SK-N-SH treated with all-trans-retinoic acid at 6 μM for 48 hours (cell line): ENCODE measurements around the gene TMEM222.

ENCODE experiments used
- ATAC-seq: fragments of 200-7000 bp; cut with Tn5 transposase; 3 replicates; pipeline ENCODE4 v1.9.1; 2020; ENCODE audit warnings: mild to moderate bottlenecking, moderate library complexity
- ARNTL ChIP-seq: fragments of 450-650 bp; formaldehyde crosslinking; IDR thresholded peaks from 2 replicates; pipeline ENCODE4 v1.5.0; 2020; ENCODE audit warnings: low read depth, mild to moderate bottlenecking, moderate library complexity, borderline replicate concordance
- BACH2 ChIP-seq: fragments of 250-450 bp; sonication (Bioruptor Pico); IDR thresholded peaks from 2 replicates; pipeline ENCODE4 v1.9.0; 2021; ENCODE audit warnings: mild to moderate bottlenecking, borderline replicate concordance
- CREB5 ChIP-seq: fragments of 250-450 bp; sonication (Bioruptor Pico); IDR thresholded peaks from 2 replicates; pipeline ENCODE4 v1.5.1; 2020; ENCODE audit warnings: low read depth, mild to moderate bottlenecking, moderate library complexity
- CSDC2 ChIP-seq: fragments of 250-450 bp; sonication (Bioruptor Pico); IDR thresholded peaks from 2 replicates; pipeline ENCODE4 v1.5.0; 2020; ENCODE audit warnings: mild to moderate bottlenecking, moderate library complexity
- CSRNP3 ChIP-seq: fragments of 250-450 bp; sonication (Bioruptor Pico); IDR thresholded peaks from 2 replicates; pipeline ENCODE4 v1.5.1; 2021; ENCODE audit warnings: mild to moderate bottlenecking, moderate library complexity
- ESRRG ChIP-seq: fragments of 250-450 bp; sonication (Bioruptor Pico); IDR thresholded peaks from 2 replicates; pipeline ENCODE4 v1.6.1; 2021; ENCODE audit warnings: mild to moderate bottlenecking
- GLIS3 ChIP-seq: fragments of 250-450 bp; sonication (Bioruptor Pico); IDR thresholded peaks from 2 replicates; pipeline ENCODE4 v1.5.0; 2020; ENCODE audit warnings: mild to moderate bottlenecking, moderate library complexity
- ISL1 ChIP-seq: fragments of 250-450 bp; sonication (Bioruptor Pico); IDR thresholded peaks from 2 replicates; pipeline ENCODE4 v2.1.2; 2022; ENCODE audit warnings: mild to moderate bottlenecking, moderate library complexity
- OSR1 ChIP-seq: fragments of 250-450 bp; sonication (Bioruptor Pico); IDR thresholded peaks from 2 replicates; pipeline ENCODE4 v1.8.0; 2022; ENCODE audit warnings: moderate library complexity, mild to moderate bottlenecking, inconsistent platforms
- PATZ1 ChIP-seq: fragments of 250-450 bp; sonication (Bioruptor Pico); IDR thresholded peaks from 2 replicates; pipeline ENCODE4 v1.8.0; 2020; ENCODE audit warnings: mild to moderate bottlenecking, moderate library complexity, borderline replicate concordance
- POU6F1 ChIP-seq: fragments of 250-450 bp; sonication (Bioruptor Pico); IDR thresholded peaks from 2 replicates; pipeline ENCODE4 v1.8.0; 2021; ENCODE audit warnings: low read depth, mild to moderate bottlenecking, moderate library complexity, borderline replicate concordance
- PPARA ChIP-seq: fragments of 250-450 bp; sonication (Bioruptor Pico); IDR thresholded peaks from 2 replicates; pipeline ENCODE4 v1.5.0; 2020; ENCODE audit warnings: mild to moderate bottlenecking, borderline replicate concordance
- RARB ChIP-seq: fragments of 250-450 bp; sonication (Bioruptor Pico); IDR thresholded peaks from 2 replicates; pipeline ENCODE4 v1.8.0; 2021; ENCODE audit warnings: mild to moderate bottlenecking, moderate library complexity
- SNAI2 ChIP-seq: fragments of 250-450 bp; sonication (Bioruptor Pico); IDR thresholded peaks from 2 replicates; pipeline ENCODE4 v1.5.0; 2020; ENCODE audit warnings: mild to moderate bottlenecking, moderate library complexity
- TOX ChIP-seq: fragments of 250-450 bp; sonication (Bioruptor Pico); IDR thresholded peaks from 2 replicates; pipeline ENCODE4 v1.8.0; 2021; ENCODE audit warnings: mild to moderate bottlenecking, moderate library complexity, borderline replicate concordance
- TSHZ2 ChIP-seq: fragments of 250-450 bp; sonication (Bioruptor Pico); IDR thresholded peaks from 2 replicates; pipeline ENCODE4 v1.5.0; 2020; ENCODE audit warnings: mild to moderate bottlenecking, moderate library complexity
- ZFP3 ChIP-seq: fragments of 250-450 bp; sonication (Bioruptor Pico); IDR thresholded peaks from 2 replicates; pipeline ENCODE4 v1.5.0; 2020; ENCODE audit warnings: mild to moderate bottlenecking, moderate library complexity
- ZFP30 ChIP-seq: fragments of 450-650 bp; formaldehyde crosslinking; IDR thresholded peaks from 2 replicates; pipeline ENCODE4 v1.5.0; 2022; ENCODE audit warnings: mild to moderate bottlenecking, moderate library complexity
- ZNF565 ChIP-seq: fragments of 450-650 bp; formaldehyde crosslinking; conservative IDR thresholded peaks from 2 replicates; pipeline ENCODE4 v1.5.0; 2020; ENCODE audit warnings: low read depth, mild to moderate bottlenecking, moderate library complexity
- ZNF70 ChIP-seq: fragments of 450-650 bp; formaldehyde crosslinking; IDR thresholded peaks from 2 replicates; pipeline ENCODE4 v1.5.0; 2020; ENCODE audit warnings: mild to moderate bottlenecking, moderate library complexity
- ZNF8 ChIP-seq: fragments of 450-650 bp; formaldehyde crosslinking; IDR thresholded peaks from 2 replicates; pipeline ENCODE4 v1.5.0; 2020; ENCODE audit warnings: mild to moderate bottlenecking, moderate library complexity

TMEM222 gene

GRCh38 chr1:27297903-27298302, 24.1 kb upstream of the TMEM222 start:
- no peak for ATAC-seq
- no peak for TF ChIP-seq ZFP3
- TF ChIP-seq PATZ1 (CRISPR knock-in tag), result no peak
- no peak for TF ChIP-seq ZNF8 (CRISPR knock-in tag)
- no peak for TF ChIP-seq ZNF70 (CRISPR knock-in tag)
- TF ChIP-seq TOX (CRISPR knock-in tag), result no peak
- no peak for TF ChIP-seq ISL1 (CRISPR knock-in tag)
- TF ChIP-seq CSDC2 (CRISPR knock-in tag), result no peak
- no peak for TF ChIP-seq SNAI2 (CRISPR knock-in tag)
- TF ChIP-seq GLIS3, result no peak
- TF ChIP-seq POU6F1 (CRISPR knock-in tag), result no peak
- TF ChIP-seq ZNF565 (CRISPR knock-in tag), result no peak
- TF ChIP-seq ZFP30 (CRISPR knock-in tag), result no peak
- no peak for TF ChIP-seq CSRNP3 (CRISPR knock-in tag)
- no peak for TF ChIP-seq CREB5 (CRISPR knock-in tag)
- no peak for TF ChIP-seq ESRRG
- TF ChIP-seq TSHZ2 (CRISPR knock-in tag), result no peak
- TF ChIP-seq RARB (CRISPR knock-in tag), result no peak
- TF ChIP-seq PPARA (CRISPR knock-in tag), result no peak
- no peak for TF ChIP-seq ARNTL (CRISPR knock-in tag)
- no peak for TF ChIP-seq OSR1 (CRISPR knock-in tag)

GRCh38 chr1:27298632-27299384, 23.2 kb upstream of the TMEM222 start:
- TF ChIP-seq CREB5 (CRISPR knock-in tag) (no peak), BACH2 (CRISPR knock-in tag) (no peak), PATZ1 (CRISPR knock-in tag) (no peak), SNAI2 (CRISPR knock-in tag) (0 out of 2 replicates have a peak, but pooled peaks have one; percentile 28), GLIS3 (no peak)
- no peak for ATAC-seq
